Measurements from ENCODE around the gene PLK4.
"Not testable (repeated sequence)": the region's sequence is repeated elsewhere in the genome, so short reads cannot be mapped to it uniquely, and the experiment has no call there.

DNA sequence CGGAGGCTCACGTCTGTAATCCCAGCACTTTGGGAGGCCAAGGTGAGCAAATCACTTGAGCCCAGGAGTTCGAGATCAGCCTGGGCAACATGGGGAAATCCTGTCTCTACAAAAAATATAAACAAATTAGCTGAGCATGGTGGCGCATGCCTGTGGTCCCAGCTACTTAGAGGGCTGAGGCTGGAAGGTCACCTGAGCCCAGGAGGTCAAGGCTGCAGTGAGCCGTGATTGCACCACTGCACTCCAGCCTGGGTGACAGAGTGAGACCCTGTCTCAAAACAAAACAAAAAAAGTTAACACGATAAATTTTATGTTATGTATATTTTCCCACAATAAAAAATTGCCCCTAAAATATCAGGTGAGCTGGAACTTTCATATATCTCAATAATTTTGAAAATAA lies 51.1 kb downstream of the PLK4 start:
- not testable (repeated sequence) for TF ChIP-seq POLR2A, CTCF (IDR thresholded peaks at IDR 0.05)
